ENCODE data around the gene C1QA. TPM values are rescaled to one million over a fixed set of nuclear protein-coding genes. Genes with fewer than 3 reads are reported as not detected.
A peak's percentile ranks its signal among the peaks of the same experiment; 100 is the strongest.
"Not testable (repeated sequence)": the region's sequence is repeated elsewhere in the genome, so short reads cannot be mapped to it uniquely, and the experiment has no call there.

C1QA gene
- total RNA-seq, 1 experiment from 2014 or later: not detected

DNA sequence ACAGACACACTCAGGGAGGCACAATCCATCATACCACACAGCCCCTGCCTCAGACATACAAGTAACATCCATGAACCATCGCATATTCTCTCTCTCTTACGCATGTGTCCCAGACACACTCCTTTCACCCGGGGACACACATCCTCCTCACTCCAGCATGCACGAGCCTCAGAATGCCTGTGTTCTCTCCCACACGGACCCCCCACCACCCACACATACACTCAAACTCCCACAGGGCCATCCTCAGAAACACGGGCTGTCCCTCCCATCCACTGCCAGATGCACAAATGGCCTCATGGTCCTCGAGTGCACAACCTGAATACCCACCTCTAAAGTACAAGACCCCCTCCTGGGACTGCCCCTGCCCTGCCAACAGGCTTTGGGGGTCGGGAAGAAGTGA lies 4.8 kb downstream of the C1QA start:
- no peak for DNase-seq (ENCODE audit: low read depth)

GRCh38 chr1:22641906-22642636 lies 5.6 kb downstream of the C1QA start:
- DNase-seq (ENCODE audit: low read depth): peak; percentile 50

- no peak for DNase-seq (ENCODE audit: low read depth)
These were observed 7.0 kb downstream of the C1QA start, which contains the start of gene C1QC for GRCh38 chr1:22643381-22643780. Gene C1QC (plus strand): TSS chr1:22643633. CDS start chr1:22644024, 391 bp downstream.

DNA sequence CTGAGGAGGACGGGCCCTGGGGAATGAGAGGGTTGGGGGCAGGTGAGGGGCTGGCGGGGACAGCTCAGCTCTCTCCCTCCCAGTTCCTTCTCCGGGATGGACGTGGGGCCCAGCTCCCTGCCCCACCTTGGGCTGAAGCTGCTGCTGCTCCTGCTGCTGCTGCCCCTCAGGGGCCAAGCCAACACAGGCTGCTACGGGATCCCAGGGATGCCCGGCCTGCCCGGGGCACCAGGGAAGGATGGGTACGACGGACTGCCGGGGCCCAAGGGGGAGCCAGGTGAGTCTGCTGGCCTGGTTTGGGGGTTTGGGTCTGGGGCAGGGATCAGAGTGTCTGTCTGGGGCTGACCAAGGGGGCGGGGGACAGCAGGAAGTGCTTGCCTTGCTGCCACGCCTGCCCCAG lies 7.5 kb downstream of the C1QA start:
- DNase-seq (ENCODE audit: low read depth): no peak

DNA sequence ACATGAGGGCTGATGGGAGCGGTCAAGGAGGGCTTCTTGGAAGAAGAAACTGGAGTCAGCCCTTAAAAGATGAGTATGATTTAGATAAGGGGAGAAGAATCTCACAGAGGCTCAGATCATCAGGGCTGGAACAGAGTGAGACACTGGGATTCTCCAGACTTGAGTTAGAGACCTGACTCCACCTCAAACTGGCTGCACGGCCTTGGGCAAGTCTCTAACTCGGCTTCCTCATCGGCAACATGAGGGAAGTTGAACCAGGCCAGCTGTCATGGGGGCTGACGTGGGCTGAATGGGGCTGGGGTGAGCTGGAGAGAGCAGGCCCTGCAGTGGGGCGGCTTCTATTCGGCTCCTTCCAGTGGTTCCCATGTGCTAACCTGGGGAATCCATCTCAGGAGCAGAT lies 9.5 kb downstream of the C1QA start:
- no peak for DNase-seq (ENCODE audit: low read depth)

DNA sequence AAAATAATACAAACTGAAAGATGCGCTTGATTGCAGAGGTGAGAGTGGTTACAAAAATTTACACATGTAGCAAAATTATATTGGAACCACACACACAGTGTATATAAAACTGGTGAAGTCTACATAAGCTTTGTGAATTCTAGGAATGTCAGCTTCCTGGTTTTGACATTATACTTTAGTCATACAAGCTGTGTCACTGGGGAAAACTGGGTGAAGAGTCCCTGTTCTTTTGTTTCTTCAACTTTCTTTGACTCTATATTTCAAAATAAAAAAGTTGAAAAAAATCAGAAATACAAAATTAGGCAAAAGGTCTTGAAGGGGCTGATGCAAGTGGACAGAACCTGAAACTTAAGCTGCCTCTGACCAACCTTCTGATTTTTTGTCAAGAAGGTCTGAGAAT lies 10.0 kb downstream of the C1QA start:
- DNase-seq (ENCODE audit: low read depth): no peak

DNA sequence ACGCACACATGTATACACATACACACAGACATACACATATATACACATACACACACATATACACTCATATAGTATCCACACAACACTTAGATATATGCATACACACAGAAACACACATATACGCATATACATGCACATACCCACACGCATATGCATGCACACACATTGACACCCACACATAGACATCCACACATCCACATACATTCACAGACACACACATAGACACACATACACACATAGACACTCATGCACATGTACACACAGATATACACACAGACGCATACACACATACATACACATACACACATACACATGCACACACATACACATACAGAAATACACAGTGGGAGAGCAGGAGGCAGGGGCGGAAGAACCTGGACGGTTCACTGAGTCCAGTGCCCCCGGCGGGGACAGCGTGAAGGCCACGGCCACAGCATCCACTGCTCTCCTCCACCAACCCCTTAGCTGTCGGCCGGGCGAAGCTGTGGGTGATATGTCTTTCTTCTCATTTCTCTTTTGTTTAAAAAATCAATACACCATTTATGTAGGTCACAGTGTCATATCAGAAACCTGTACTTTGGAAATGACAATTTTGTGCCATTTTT lies 13.8 kb downstream of the C1QA start:
- no peak for DNase-seq (ENCODE audit: low read depth)

- no peak for DNase-seq (ENCODE audit: low read depth)
These were observed 15.8 kb downstream of the C1QA start for GRCh38 chr1:22651941-22652856.

GRCh38 chr1:22652881-22653316 lies 16.5 kb downstream of the C1QA start, which contains the start of gene C1QB:
Gene C1QB (plus strand): TSS chr1:22653236. CDS start chr1:22659463, 6,227 bp downstream.
- no peak for DNase-seq (ENCODE audit: low read depth)

GRCh38 chr1:22654692-22655091 lies 18.3 kb downstream of the C1QA start:
- DNase-seq (ENCODE audit: low read depth): no peak

- no peak for DNase-seq (ENCODE audit: low read depth)
These were observed 22.1 kb downstream of the C1QA start for GRCh38 chr1:22658385-22659163.

DNA sequence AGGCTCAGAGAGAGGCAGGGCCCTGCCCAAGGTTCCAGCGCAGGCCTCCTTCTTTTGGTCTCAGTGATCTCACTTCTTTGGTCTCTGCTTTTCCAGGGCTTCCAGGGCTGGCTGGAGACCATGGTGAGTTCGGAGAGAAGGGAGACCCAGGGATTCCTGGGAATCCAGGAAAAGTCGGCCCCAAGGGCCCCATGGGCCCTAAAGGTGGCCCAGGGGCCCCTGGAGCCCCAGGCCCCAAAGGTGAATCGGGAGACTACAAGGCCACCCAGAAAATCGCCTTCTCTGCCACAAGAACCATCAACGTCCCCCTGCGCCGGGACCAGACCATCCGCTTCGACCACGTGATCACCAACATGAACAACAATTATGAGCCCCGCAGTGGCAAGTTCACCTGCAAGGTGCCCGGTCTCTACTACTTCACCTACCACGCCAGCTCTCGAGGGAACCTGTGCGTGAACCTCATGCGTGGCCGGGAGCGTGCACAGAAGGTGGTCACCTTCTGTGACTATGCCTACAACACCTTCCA lies 24.4 kb downstream of the C1QA start:
- no peak for DNase-seq (ENCODE audit: low read depth)

DNA sequence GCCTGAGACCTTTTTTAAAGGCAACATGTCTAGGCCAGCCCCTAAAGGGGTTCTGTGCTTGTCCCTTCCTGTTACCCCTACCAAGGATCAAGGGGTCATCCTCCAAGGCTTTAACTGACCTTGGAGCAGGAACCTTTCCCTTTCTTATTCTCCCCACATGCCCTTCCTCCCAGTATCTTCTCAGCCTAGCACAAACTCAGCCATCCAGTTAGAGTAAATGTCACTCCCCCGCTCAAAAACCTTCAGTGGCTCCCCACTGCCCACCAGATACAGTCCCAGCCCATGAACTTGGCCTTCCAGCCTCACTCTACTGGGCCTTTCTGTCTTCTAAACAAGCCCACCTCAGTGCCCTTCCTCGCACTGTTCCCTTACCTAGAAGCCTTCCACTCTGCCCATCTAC lies 25.5 kb downstream of the C1QA start:
- DNase-seq (ENCODE audit: low read depth): no peak

DNA sequence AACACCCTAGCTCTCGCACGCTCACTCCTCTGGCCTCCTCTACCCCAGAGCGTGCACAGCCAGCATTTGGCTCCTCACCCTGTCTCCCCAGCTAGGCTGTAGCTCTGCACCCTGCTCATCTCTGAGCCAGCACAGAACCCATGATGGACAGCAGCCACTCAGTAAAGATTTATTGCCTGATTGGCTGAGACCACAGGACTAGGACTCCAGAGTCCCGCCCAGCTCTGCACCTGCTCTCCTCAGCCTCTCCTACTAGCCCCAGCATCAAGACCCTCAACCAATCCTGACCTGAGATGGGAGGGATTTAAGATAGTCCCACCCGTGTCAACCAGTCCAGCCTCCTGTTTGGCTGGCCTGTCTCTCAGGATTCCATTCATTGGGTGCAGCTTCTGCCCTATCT lies 25.9 kb downstream of the C1QA start:
- DNase-seq (ENCODE audit: low read depth): peak; percentile 25

- no peak for DNase-seq (ENCODE audit: low read depth)
These were observed 26.6 kb downstream of the C1QA start for GRCh38 chr1:22662986-22663408.

- peak; percentile 47 for DNase-seq (ENCODE audit: low read depth)
These were observed 29.3 kb downstream of the C1QA start for GRCh38 chr1:22665752-22666151.

- no peak for DNase-seq (ENCODE audit: low read depth)
These were observed 30.0 kb downstream of the C1QA start for GRCh38 chr1:22666412-22666811.

DNA sequence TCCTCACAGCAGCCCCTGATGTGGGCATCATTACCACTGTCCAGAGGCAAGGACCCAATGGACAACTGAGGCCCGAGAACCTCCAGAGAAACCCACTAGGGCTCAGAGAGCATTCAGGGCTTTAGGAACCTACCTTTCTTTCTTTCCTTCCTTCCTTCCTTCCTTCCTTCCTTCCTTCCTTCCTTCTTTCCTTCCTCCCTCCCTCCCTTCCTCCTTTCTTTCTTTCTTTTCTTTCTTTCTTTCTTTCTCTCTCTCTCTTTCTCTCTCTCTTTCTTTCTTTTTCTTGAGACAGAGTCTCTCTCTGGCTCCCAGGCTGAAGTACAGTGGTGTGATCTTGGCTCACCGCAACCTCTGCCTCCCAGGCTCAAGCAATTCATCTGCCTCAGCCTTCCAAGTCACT lies 32.4 kb downstream of the C1QA start:
- not testable (repeated sequence) for DNase-seq (ENCODE audit: low read depth)

DNA sequence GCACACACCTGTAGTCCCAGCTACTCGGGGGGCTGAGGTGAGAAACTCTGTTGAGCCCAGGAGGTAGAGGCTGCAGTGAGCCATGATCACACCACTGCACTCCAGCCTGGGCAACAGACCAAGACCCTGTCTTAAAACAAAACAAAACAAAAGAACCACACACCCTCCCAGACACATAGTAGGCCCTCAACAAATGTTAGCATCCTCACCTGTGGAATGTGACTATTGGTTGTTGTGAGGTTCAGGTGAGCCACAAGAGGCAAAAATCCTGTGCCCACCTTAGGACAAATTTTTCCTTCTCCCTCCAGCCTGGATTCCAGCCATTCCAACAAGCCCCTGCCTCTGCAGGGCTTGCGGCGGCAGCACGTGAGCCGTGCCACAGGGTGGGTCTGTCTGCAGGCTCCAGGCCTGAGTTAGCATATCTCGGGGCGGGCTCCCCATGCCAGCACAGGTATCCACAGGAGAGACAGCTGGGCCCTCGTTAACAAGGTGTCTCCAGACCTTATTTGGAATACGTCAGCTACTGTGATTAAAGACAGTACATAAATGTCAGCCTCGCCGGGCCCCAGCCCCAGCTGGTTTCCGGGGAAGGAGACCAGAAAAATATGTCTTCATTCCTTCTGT lies 34.0 kb downstream of the C1QA start:
- DNase-seq (ENCODE audit: low read depth): no peak

DNA sequence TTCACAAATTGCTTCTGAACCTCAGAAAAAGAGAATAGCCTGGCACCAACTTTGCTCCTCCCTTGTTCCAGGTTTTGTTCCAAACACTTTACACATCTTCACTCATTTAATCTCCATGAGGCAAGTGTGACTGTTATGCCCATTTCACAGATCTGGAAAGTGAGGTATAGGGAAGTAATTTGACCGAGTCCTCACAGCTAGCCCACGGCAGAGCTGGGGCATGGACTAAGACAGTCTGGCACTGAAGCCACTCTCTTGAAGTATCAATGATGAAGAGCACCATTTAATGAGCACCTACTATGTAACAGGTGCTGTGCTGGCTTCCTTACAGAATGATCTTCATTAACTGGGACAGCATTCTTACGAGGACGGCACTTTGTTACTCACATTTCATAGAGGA lies 35.6 kb downstream of the C1QA start:
- DNase-seq (ENCODE audit: low read depth): no peak
